Chondrocyte (in vitro differentiated cells): ENCODE results near the gene SLC22A23. TPM values are rescaled to one million over a fixed set of nuclear protein-coding genes. Genes with fewer than 3 reads are reported as not detected.

Experiments
- DNase-seq: peaks from one replicate; pipeline ENCODE4 v3.0.0; 2021; ENCODE audit warnings: mixed read lengths, low spot score
- H3K27ac Mint-ChIP-seq: one replicate; pipeline ENCODE4 v1.8.0; 2021; ENCODE audit warnings: mild to moderate bottlenecking, moderate library complexity, mixed read lengths; ENCODE audit not compliant: unreplicated experiment
- H3K27me3 Mint-ChIP-seq: 2 replicates; pipeline ENCODE4 v1.8.0; 2021; ENCODE audit warnings: low read depth, mixed read lengths
- H3K36me3 Mint-ChIP-seq: 2 replicates; pipeline ENCODE4 v1.8.0; 2021; ENCODE audit warnings: low read depth, mixed read lengths
- H3K4me1 Mint-ChIP-seq: 2 replicates; pipeline ENCODE4 v1.8.0; 2021; ENCODE audit warnings: low read depth, mild to moderate bottlenecking, mixed read lengths
- H3K4me3 Mint-ChIP-seq: one replicate; pipeline ENCODE4 v1.8.0; 2021; ENCODE audit warnings: mild to moderate bottlenecking, moderate library complexity, mixed read lengths; ENCODE audit not compliant: unreplicated experiment
- H3K9me3 Mint-ChIP-seq: 2 replicates; pipeline ENCODE4 v1.8.0; 2021; ENCODE audit warnings: low read depth, mixed read lengths
- total RNA-seq: library from RNA; stranded (reverse); gene quantifications from 3 replicates; pipeline ENCODE4 v1.2.1, GENCODE V29; 2021
- TF ChIP-seq, protein P1 (sequence below): fragments of 200-600 bp; sonication (generic); IDR thresholded peaks from 2 replicates; pipeline ENCODE4 v1.5.0; 2021; ENCODE audit warnings: antibody characterized with exemption, mild to moderate bottlenecking, moderate library complexity

The SLC22A23 gene
- total RNA-seq, 1 donor from 2014 or later, result 36.4 TPM

DNA sequence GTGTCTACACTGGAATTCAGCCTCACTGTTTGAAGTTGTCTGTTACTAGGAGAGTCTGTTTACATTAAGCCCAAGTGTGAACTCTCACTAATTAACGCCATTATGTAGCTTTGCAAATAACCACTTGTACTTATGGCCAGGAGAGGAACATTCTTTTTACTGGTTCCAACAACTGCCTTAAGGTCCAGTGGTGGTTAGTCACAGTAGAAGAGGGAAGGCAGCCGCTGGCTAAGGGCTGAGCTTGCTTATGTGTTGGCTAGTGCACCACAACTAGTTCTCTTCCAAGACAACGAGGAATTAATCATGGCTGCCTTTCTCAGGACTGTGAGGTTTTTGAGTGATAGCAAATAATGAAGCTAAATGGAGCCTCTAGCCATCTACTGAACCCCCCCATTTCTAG lies 14.9 kb upstream of the SLC22A23 start:
- Mint-ChIP-seq H3K4me3 (no peak overlapping the region), H3K9me3 (no peaks in the 10 kb centered on the region), H3K36me3 (no peaks in the 10 kb centered on the region), H3K27me3 (no peaks in the 10 kb centered on the region), H3K27ac (no peak overlapping the region), H3K4me1 (peaks cover 31% of the 10 kb centered on the region)
- DNase-seq, result no peak
- TF ChIP-seq, protein P1, sequence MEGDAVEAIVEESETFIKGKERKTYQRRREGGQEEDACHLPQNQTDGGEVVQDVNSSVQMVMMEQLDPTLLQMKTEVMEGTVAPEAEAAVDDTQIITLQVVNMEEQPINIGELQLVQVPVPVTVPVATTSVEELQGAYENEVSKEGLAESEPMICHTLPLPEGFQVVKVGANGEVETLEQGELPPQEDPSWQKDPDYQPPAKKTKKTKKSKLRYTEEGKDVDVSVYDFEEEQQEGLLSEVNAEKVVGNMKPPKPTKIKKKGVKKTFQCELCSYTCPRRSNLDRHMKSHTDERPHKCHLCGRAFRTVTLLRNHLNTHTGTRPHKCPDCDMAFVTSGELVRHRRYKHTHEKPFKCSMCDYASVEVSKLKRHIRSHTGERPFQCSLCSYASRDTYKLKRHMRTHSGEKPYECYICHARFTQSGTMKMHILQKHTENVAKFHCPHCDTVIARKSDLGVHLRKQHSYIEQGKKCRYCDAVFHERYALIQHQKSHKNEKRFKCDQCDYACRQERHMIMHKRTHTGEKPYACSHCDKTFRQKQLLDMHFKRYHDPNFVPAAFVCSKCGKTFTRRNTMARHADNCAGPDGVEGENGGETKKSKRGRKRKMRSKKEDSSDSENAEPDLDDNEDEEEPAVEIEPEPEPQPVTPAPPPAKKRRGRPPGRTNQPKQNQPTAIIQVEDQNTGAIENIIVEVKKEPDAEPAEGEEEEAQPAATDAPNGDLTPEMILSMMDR, result no peak

DNA sequence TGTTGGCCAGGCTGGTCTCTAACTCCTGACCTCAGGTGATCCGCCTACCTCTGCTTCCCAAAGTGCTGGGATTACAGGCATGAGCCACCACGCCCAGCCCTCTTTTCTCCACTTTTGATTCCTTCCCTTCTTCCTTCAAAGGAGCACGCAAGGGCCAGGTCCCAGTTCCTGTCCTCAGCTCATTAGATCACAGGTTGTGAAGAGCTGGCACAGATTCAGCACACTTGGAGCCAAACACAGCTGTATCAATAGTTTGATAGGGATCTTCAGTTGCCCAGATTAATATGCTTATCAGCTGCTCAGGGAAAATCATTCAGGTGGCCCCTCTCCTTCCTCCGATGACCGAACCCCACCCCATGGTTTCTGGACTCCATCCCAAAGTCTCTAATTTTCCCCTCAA lies 14.4 kb upstream of the SLC22A23 start:
- Mint-ChIP-seq H3K4me1 (peaks cover 31% of the 10 kb centered on the region), H3K27ac (no peak overlapping the region), H3K9me3 (no peaks in the 10 kb centered on the region), H3K4me3 (no peak overlapping the region), H3K27me3 (no peaks in the 10 kb centered on the region), H3K36me3 (no peaks in the 10 kb centered on the region)
- DNase-seq, result no peak
- TF ChIP-seq, protein P1, result no peak

DNA sequence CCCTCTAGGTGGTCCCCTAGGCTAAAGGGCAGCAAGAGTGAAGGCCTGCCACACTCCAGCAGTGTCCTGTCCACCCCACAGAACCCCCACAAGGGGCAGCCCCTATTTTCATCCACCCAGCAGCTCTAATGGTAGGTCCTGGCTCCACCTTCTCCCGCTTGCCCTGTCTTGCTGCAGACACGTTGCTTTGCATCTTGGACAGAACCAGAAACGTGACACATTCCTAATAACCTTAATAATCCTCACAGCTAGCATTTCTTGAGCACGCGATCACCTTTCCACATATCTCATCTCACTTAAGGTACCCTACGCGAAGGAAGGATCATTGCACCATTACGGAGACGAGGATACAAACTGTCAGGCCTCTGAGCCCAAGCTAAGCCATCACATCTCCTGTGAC lies 11.7 kb upstream of the SLC22A23 start:
- TF ChIP-seq, protein P1, result no peak
- DNase-seq, result no peak
- Mint-ChIP-seq H3K27me3 (no peaks in the 10 kb centered on the region), H3K9me3 (no peaks in the 10 kb centered on the region), H3K4me3 (no peak overlapping the region), H3K27ac (no peak overlapping the region), H3K36me3 (no peaks in the 10 kb centered on the region), H3K4me1 (peaks cover 16% of the 10 kb centered on the region)

DNA sequence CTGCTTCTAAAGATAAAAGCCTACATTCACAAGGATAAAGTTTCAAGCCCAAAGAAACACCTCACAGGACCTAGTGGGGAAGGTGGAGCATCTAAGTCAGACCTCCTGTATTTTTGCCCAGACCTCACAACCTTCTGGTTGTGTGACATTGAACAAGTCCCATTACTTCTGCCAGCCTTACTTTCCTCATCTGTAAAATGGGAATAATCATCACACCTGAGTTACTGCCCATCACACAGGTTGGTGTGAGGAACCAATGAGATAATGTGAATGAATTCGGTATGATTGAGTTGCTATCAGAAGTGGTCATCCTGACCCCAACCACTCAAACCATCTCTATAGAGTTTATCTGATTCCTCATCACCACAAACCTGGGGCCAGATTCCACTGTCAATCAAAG lies 11.1 kb upstream of the SLC22A23 start:
- H3K4me1 Mint-ChIP-seq, result peaks cover 12% of the 10 kb centered on the region
- no peaks in the 10 kb centered on the region for H3K9me3 Mint-ChIP-seq
- no peak for DNase-seq
- H3K27me3 Mint-ChIP-seq, result no peaks in the 10 kb centered on the region
- H3K27ac Mint-ChIP-seq, result no peak overlapping the region
- no peaks in the 10 kb centered on the region for H3K36me3 Mint-ChIP-seq
- TF ChIP-seq, protein P1, result no peak
- no peak overlapping the region for H3K4me3 Mint-ChIP-seq

DNA sequence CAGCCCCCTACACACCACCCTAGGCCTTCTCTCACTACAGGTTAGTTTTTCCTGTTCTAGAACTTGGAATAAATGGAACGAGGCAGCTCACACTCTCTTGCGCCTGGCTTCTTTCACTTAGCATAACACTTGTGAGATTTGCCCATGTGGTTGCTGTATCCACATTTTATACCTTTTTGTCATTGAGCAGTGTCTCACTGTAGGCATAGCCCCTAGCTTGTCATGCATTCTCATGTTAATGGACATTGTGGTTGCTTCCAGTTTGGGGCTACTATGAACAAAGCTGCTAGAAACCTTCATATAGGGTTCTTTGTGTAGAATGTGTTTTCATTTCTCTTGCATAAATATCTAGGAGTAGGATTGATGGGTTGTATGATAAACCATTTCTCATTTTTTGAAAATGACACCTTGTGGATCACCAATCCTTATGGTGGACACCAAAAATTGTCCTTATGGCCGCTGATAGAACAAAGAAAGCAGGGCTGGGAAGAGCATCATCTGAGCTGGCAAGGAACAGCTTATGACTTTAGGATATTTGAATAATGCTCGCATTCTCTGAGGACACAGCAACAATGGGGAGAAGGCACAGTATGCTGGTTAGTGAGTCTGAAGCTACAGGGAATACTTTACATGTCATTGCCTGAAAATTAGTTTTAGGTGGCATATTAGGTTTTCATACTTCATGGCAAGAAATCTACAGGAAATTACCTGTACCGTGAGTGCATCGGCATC lies 9.8 kb upstream of the SLC22A23 start:
- H3K27me3 Mint-ChIP-seq, result no peaks in the 10 kb centered on the region
- peaks cover 3% of the 10 kb centered on the region for H3K4me1 Mint-ChIP-seq
- TF ChIP-seq, protein P1, result no peak
- DNase-seq, result no peak
- no peaks in the 10 kb centered on the region for H3K9me3 Mint-ChIP-seq
- H3K4me3 Mint-ChIP-seq, result no peak overlapping the region
- H3K27ac Mint-ChIP-seq, result no peak overlapping the region
- no peaks in the 10 kb centered on the region for H3K36me3 Mint-ChIP-seq
